ENCODE results near the gene CHN1. TPM values are rescaled to one million over a fixed set of nuclear protein-coding genes. Genes with fewer than 3 reads are reported as not detected.

The CHN1 gene
- total RNA-seq, 4 donors from 2014 or later: 0.30 to 5.8 (median 3.6) TPM

- Histone ChIP-seq H3K9me3 (no peaks in the 10 kb centered on the region), H3K36me3 (no peaks in the 10 kb centered on the region), H3K27ac (no peak overlapping the region), H3K4me3 (no peak overlapping the region), H3K27me3 (no peaks in the 10 kb centered on the region), H3K4me1 (no peaks in the 10 kb centered on the region)
- TF ChIP-seq POLR2A (IDR thresholded peaks at IDR 0.05) (no peak), CTCF (IDR thresholded peaks at IDR 0.05) (no peak)
- intact Hi-C loops (cut with DNase I): no loop called here
- no peak for DNase-seq
- WGBS, 2 donors: 77 to 81% methylated on average over 3 of the region's 3 CpGs
Measured at GRCh38 chr2:175022923-175023322, 17.7 kb upstream of the CHN1 start.

- Histone ChIP-seq H3K36me3 (no peaks in the 10 kb centered on the region), H3K4me1 (no peaks in the 10 kb centered on the region), H3K4me3 (no peak overlapping the region), H3K27me3 (no peaks in the 10 kb centered on the region), H3K27ac (no peak overlapping the region), H3K9me3 (no peaks in the 10 kb centered on the region)
- intact Hi-C loops (cut with DNase I): no loop called here
- TF ChIP-seq CTCF (IDR thresholded peaks at IDR 0.05): no peak
- TF ChIP-seq POLR2A (IDR thresholded peaks at IDR 0.05): no peak
- 82 to 86% methylated on average over 2 of the region's 2 CpGs for WGBS, 2 donors
- DNase-seq: no peak
Measured at GRCh38 chr2:175019566-175020327, 14.6 kb upstream of the CHN1 start.

GRCh38 chr2:175017618-175018414 is 12.6 kb upstream of the CHN1 start:
- H3K4me3 ChIP-seq: no peak overlapping the region
- H3K4me1 ChIP-seq: no peaks in the 10 kb centered on the region
- H3K27ac ChIP-seq: no peak overlapping the region
- intact Hi-C loops (cut with DNase I): no loop called here
- 79 to 89% methylated on average over 5 of the region's 5 CpGs for WGBS, 2 donors
- no peak for TF ChIP-seq POLR2A (IDR thresholded peaks at IDR 0.05)
- TF ChIP-seq CTCF (IDR thresholded peaks at IDR 0.05): no peak
- H3K36me3 ChIP-seq: no peaks in the 10 kb centered on the region
- no peaks in the 10 kb centered on the region for H3K27me3 ChIP-seq
- no peak for DNase-seq
- H3K9me3 ChIP-seq: no peaks in the 10 kb centered on the region

GRCh38 chr2:175015340-175015739 is 10.2 kb upstream of the CHN1 start:
- Histone ChIP-seq H3K9me3 (no peaks in the 10 kb centered on the region), H3K4me3 (no peak overlapping the region), H3K36me3 (no peaks in the 10 kb centered on the region), H3K27me3 (no peaks in the 10 kb centered on the region), H3K4me1 (no peaks in the 10 kb centered on the region), H3K27ac (no peak overlapping the region)
- intact Hi-C loops (cut with DNase I): no loop called here
- 58 to 72% methylated on average over 3 of the region's 3 CpGs for WGBS, 2 donors
- no peak for TF ChIP-seq CTCF (IDR thresholded peaks at IDR 0.05)
- DNase-seq: no peak

- Histone ChIP-seq H3K4me3 (no peak overlapping the region), H3K4me1 (peaks cover 0 to 3% (median 2%) of the 10 kb centered on the region in 3 donors), H3K27me3 (peaks cover 0 to 5% (median 0%) of the 10 kb centered on the region in 4 donors), H3K9me3 (no peaks in the 10 kb centered on the region), H3K27ac (no peak overlapping the region), H3K36me3 (no peaks in the 10 kb centered on the region)
- no peak for DNase-seq
- WGBS, 2 donors: 88 to 96% methylated on average over 2 of the region's 2 CpGs
- TF ChIP-seq CTCF (IDR thresholded peaks at IDR 0.05): no peak
- intact Hi-C loops (cut with DNase I): no loop called here
Measured at GRCh38 chr2:175012516-175012915, 7.3 kb upstream of the CHN1 start.

Measured in esophagus squamous epithelium (tissue), 5 donors.